ENCODE data around the gene JPT1.
A peak's percentile ranks its signal among the peaks of the same experiment; 100 is the strongest.
"Not testable (repeated sequence)": the region's sequence is repeated elsewhere in the genome, so short reads cannot be mapped to it uniquely, and the experiment has no call there.

The JPT1 gene

GRCh38 chr17:75163074-75163473 is 8.8 kb upstream of the JPT1 start:
- DNase-seq: no peak
- Mint-ChIP-seq H3K27me3 (ENCODE audit: low read depth, poor library complexity) (no peaks in the 10 kb centered on the region), H3K36me3 (ENCODE audit: low read depth) (peaks cover 47% of the 10 kb centered on the region), H3K4me3 (no peak overlapping the region), H3K27ac (no peak overlapping the region), H3K4me1 (no peaks in the 10 kb centered on the region), H3K9me3 (no peaks in the 10 kb centered on the region)
- no peak for TF ChIP-seq CTCF (IDR thresholded peaks at IDR 0.05)

DNA sequence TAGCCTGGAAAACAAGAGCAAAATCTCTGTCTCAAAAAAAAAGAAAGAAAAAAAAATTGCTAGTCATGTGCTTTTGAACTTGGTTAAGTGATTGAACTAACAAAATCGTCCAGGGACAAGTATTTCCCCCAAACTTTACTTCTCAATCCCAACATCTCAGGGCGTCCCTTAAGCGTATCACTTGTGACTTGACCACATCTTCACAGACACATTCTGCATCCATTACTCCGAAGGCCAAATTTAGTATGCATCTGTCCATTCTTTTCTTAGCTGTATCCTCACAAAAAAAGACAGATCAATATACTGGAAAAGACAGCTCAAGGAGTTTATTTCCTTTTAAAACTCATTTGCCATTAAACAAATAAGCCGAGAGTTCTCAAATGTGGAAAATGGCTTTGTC is 5.9 kb upstream of the JPT1 start:
- H3K4me3 Mint-ChIP-seq: no peak overlapping the region
- H3K4me1 Mint-ChIP-seq: peaks cover 2% of the 10 kb centered on the region
- peaks cover 33% of the 10 kb centered on the region for H3K36me3 Mint-ChIP-seq (ENCODE audit: low read depth)
- H3K9me3 Mint-ChIP-seq: peaks cover 5% of the 10 kb centered on the region
- no peak for TF ChIP-seq CTCF (IDR thresholded peaks at IDR 0.05)
- DNase-seq: no peak
- H3K27ac Mint-ChIP-seq: no peak overlapping the region
- H3K27me3 Mint-ChIP-seq (ENCODE audit: low read depth, poor library complexity): no peaks in the 10 kb centered on the region

DNA sequence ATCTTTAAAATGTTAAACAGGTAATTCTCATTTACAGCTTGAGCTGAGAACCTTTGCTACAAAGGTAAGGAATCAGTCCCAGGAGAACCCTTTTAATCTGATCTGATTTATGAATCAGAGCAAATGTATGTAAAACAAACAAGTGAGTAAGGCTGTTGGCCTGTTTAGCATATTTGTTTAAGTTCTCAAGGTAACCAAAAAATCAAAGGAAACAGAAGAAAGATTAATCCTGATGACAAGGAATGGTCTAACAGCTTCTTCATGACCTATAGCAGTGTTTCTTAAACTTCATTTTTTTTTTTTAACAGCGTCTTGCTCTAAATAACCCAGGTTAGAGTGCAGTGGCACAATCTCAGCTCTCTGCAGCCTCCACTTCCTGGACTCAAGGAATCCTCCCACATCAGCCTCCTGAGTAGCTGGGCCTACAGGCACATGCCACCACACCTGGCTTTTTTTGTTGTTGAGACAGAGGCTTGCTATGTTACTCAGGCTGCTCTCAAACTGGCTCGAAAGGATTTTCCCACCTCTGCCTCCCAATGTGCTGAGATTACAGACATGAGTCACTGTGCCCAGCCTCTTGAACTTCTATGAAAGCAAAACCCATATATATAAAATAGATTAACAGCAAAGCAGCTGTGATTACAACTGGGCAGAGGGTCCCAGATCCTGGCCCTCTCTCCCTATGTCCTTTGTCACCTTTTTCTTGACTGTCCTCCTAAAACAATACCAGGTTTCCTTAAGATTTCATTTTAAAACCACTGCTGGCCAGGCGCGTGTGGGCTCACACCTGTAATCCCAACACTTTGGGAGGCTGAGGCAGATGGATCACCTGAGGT is 5.1 kb upstream of the JPT1 start:
- Mint-ChIP-seq H3K4me1 (peaks cover 10% of the 10 kb centered on the region), H3K27me3 (ENCODE audit: low read depth, poor library complexity) (no peaks in the 10 kb centered on the region), H3K36me3 (ENCODE audit: low read depth) (peaks cover 28% of the 10 kb centered on the region), H3K27ac (no peak overlapping the region), H3K9me3 (peaks cover 5% of the 10 kb centered on the region), H3K4me3 (no peak overlapping the region)
- no peak for DNase-seq
- TF ChIP-seq CTCF (IDR thresholded peaks at IDR 0.05): no peak

DNA sequence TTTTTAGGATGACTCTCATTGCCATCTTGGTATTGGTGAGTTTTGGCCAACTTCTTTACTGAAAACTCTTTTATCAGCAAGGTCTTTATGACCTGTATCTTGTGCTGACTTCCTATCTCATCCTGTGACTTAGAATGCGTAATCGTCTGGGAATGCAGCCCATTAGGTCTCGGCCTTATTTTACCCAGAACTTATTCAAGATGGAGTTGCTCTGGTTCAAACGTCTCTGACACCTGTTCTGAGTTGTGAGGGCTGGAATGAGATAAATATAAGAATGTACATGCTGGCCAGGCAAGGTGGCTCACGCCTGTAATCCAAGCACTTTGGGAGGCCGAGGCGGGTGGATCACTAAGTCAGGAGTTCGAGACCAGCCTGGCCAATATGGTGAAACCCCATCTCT is 4.2 kb upstream of the JPT1 start:
- H3K4me1 Mint-ChIP-seq: peaks cover 12% of the 10 kb centered on the region
- H3K4me3 Mint-ChIP-seq; H3K9me3 Mint-ChIP-seq; DNase-seq; H3K27ac Mint-ChIP-seq; H3K27me3 Mint-ChIP-seq (ENCODE audit: low read depth, poor library complexity): not testable (repeated sequence)
- H3K36me3 Mint-ChIP-seq (ENCODE audit: low read depth): peaks cover 20% of the 10 kb centered on the region

GRCh38 chr17:75155191-75155601 is 884 bp upstream of the JPT1 start:
- DNase-seq: no peak
- Mint-ChIP-seq H3K4me3 (no peak overlapping the region), H3K36me3 (ENCODE audit: low read depth) (peaks cover 18% of the 10 kb centered on the region), H3K4me1 (peaks cover 39% of the 10 kb centered on the region), H3K9me3 (peaks cover 5% of the 10 kb centered on the region), H3K27ac (no peak overlapping the region), H3K27me3 (ENCODE audit: low read depth, poor library complexity) (no peaks in the 10 kb centered on the region)
- TF ChIP-seq CTCF (IDR thresholded peaks at IDR 0.05): no peak

DNA sequence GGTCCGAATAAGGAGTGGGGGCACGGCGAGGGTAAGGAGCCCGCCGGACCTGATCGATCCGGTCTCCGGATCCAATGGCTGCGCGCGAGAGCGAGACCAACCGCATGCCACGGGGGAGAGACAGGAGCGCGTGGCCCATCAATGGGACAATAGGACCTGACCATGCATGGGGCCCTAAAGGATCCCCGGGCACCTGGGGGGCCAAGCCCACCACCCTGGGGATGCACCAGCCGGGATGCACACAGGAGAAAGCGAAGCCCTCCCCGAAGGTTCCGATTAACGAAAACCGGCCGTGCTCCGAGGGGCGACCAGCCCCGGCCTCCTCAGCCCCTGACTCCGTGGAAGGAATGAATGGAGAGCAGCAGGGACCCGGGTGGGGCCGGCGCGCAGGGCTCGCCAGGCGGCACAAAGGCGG is 525 bp downstream of the JPT1 start:
- peaks cover 26% of the 10 kb centered on the region for H3K36me3 Mint-ChIP-seq (ENCODE audit: low read depth)
- H3K27me3 Mint-ChIP-seq (ENCODE audit: low read depth, poor library complexity): no peaks in the 10 kb centered on the region
- H3K27ac Mint-ChIP-seq: peak overlapping the region; percentile 97
- peak overlapping the region; percentile 94 for H3K4me3 Mint-ChIP-seq
- peaks cover 5% of the 10 kb centered on the region for H3K9me3 Mint-ChIP-seq
- peak; percentile 38 for DNase-seq
- H3K4me1 Mint-ChIP-seq: peaks cover 45% of the 10 kb centered on the region
- TF ChIP-seq CTCF (IDR thresholded peaks at IDR 0.05): no peak
